HTR-8/SVneo (cell line): Measurements from ENCODE around the gene ACOD1.

Experiments used
- DNase-seq: peaks from one replicate; pipeline ENCODE4 v3.0.0; 2011; ENCODE audit warnings: low spot score, mixed read lengths; ENCODE audit not compliant: insufficient read length
- FAIRE-seq: peaks from 2 replicates; lab custom pipeline; 2011; peaks lifted over from hg19 to GRCh38; lab: Jason Lieb, UNC

The ACOD1 gene

GRCh38 chr13:76980075-76980718, 31.9 kb downstream of the ACOD1 start:
- FAIRE-seq = no peak
- DNase-seq = peak; percentile 72

GRCh38 chr13:76982061-76982460, 33.8 kb downstream of the ACOD1 start:
- FAIRE-seq (no peak), DNase-seq (no peak)

GRCh38 chr13:76983676-76984075, 35.4 kb downstream of the ACOD1 start:
- no peak for DNase-seq
- no peak for FAIRE-seq

- no peak for FAIRE-seq
- no peak for DNase-seq
These were observed 43.1 kb downstream of the ACOD1 start for GRCh38 chr13:76991432-76991795.

GRCh38 chr13:76991796-76992547, 43.7 kb downstream of the ACOD1 start, which contains the start of gene CLN5:
TSS of gene CLN5 (plus strand) at chr13:76992081. CDS start at chr13:76992099, 18 bp downstream.
- FAIRE-seq = peak; percentile 68
- DNase-seq = peak; percentile 83

- no peak for FAIRE-seq
- DNase-seq = no peak
These were observed 44.3 kb downstream of the ACOD1 start for GRCh38 chr13:76992548-76993001.

GRCh38 chr13:76993021-76993420, 44.7 kb downstream of the ACOD1 start:
- FAIRE-seq (no peak), DNase-seq (no peak)

GRCh38 chr13:76993473-76993872, 45.2 kb downstream of the ACOD1 start:
- DNase-seq = no peak
- FAIRE-seq = no peak

GRCh38 chr13:76994281-76994680, 46.0 kb downstream of the ACOD1 start:
- no peak for FAIRE-seq
- no peak for DNase-seq

GRCh38 chr13:77000475-77000874, 52.2 kb downstream of the ACOD1 start:
- no peak for FAIRE-seq
- DNase-seq = no peak

GRCh38 chr13:77001540-77001939, 53.2 kb downstream of the ACOD1 start:
- FAIRE-seq (no peak), DNase-seq (no peak)

- FAIRE-seq (no peak), DNase-seq (no peak)
These were observed 53.8 kb downstream of the ACOD1 start for GRCh38 chr13:77001963-77002587.

- FAIRE-seq (no peak), DNase-seq (no peak)
These were observed 54.4 kb downstream of the ACOD1 start for GRCh38 chr13:77002590-77003190.
